PFSK-1 (cell line): ENCODE data around the gene FGF1.

ENCODE experiments used
- POLR2AphosphoS5 ChIP-seq: IDR thresholded peaks from 2 replicates; pipeline ENCODE4 v1.6.1; 2012; ENCODE audit warnings: low read depth, mild to moderate bottlenecking, control low read depth, low read length, moderate library complexity
- SIN3A ChIP-seq: IDR thresholded peaks from 2 replicates; pipeline ENCODE4 v1.6.1; 2012; ENCODE audit warnings: mild to moderate bottlenecking, low read length, moderate library complexity, borderline replicate concordance; ENCODE audit not compliant: insufficient read depth
- TAF1 ChIP-seq: IDR thresholded peaks from 2 replicates; pipeline ENCODE4 v1.6.1; 2012; ENCODE audit warnings: low read length, control low read depth, borderline replicate concordance; ENCODE audit not compliant: insufficient read depth
- TF ChIP-seq, protein P1 (sequence below), 2 experiments: IDR thresholded peaks; 2 replicates each; pipeline versions ENCODE4 v1.6.1 to v1.8.0; 2011 to 2012; ENCODE audit warnings: low read depth in 2 of 2, low read length in 2 of 2, control low read depth in 1 of 2, inconsistent platforms in 1 of 2, mild to moderate bottlenecking in 1 of 2, moderate library complexity in 1 of 2; ENCODE audit not compliant: insufficient read depth in 1 of 2

DNA sequence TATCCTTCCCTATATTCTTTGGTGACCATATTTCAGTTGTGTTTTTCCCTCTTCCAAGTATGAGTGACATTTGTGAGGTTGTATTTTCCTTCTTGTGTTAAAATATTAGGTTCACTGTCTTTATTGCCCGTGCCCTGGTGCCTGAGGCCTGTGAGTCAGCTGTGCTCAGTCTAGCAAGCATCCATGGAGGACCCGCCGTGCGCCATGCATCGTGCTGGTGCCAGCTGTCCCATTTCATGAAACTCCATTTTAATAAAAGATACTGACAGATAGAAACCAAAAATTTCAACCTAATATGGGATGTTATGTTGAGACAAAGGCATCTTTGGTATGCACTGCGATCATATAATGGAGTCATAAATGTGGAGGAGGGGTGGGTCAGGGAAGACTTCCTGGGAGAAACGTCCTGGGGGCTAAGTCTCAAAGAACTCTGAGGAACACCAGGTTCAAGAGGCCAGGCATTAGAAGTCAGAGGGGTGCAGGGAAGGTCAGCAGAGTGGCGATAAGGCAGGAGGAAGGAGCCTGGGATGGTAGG lies 34.0 kb upstream of the FGF1 start:
- TF ChIP-seq, protein P1, sequence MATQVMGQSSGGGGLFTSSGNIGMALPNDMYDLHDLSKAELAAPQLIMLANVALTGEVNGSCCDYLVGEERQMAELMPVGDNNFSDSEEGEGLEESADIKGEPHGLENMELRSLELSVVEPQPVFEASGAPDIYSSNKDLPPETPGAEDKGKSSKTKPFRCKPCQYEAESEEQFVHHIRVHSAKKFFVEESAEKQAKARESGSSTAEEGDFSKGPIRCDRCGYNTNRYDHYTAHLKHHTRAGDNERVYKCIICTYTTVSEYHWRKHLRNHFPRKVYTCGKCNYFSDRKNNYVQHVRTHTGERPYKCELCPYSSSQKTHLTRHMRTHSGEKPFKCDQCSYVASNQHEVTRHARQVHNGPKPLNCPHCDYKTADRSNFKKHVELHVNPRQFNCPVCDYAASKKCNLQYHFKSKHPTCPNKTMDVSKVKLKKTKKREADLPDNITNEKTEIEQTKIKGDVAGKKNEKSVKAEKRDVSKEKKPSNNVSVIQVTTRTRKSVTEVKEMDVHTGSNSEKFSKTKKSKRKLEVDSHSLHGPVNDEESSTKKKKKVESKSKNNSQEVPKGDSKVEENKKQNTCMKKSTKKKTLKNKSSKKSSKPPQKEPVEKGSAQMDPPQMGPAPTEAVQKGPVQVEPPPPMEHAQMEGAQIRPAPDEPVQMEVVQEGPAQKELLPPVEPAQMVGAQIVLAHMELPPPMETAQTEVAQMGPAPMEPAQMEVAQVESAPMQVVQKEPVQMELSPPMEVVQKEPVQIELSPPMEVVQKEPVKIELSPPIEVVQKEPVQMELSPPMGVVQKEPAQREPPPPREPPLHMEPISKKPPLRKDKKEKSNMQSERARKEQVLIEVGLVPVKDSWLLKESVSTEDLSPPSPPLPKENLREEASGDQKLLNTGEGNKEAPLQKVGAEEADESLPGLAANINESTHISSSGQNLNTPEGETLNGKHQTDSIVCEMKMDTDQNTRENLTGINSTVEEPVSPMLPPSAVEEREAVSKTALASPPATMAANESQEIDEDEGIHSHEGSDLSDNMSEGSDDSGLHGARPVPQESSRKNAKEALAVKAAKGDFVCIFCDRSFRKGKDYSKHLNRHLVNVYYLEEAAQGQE (IDR thresholded peaks at IDR 0.05; ENCODE audit: insufficient read depth in 1 of 2, low read depth in 2 of 2, low read length in 2 of 2) = no peak
- TF ChIP-seq POLR2AphosphoS5 (no peak), SIN3A (no peak), TAF1 (no peak)
